ENCODE data around the gene GJB3.
A peak's percentile ranks its signal among the peaks of the same experiment; 100 is the strongest.

The GJB3 gene

DNA sequence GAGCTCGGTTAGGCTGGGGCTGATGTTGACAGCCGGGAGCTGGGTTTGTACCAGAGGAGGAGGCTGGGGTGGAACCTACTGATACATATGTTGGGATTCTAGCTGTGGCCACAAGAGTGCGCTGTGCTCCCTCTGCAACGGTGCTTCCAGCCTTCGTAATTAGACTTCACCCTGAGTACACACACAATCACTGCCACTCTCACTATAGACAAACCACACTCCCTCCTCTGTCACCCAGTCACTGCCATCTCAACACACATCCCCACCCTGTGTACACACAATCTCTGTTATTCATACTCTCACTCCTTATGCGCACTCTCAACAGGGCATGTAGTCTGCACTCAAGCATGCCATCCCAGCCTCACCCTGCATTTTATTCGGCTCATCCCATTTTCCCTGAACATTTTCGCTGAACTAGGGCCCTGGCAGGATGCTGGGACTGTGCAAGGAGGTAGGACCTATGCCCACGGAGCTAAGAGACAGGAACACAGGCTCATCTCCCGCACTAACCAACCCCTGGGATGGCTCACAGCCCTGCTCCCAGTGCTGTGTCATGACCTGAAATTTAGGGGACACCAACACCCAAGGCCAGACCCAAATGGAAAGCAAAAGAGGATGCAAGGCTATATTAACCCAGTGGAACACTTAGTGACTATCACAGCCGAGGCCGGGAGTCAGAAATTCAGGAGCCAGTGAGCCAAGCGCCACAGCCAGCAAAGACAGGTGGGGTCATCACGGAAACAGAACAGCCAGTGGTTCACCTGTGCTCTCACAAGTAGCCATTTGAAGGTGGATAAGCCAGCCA is 5.7 kb downstream of the GJB3 start:
- no peaks in the 10 kb centered on the region for H3K36me3 ChIP-seq (ENCODE audit: insufficient read depth, low read length)
- H3K4me1 ChIP-seq (ENCODE audit: insufficient read depth, low read length): 0 out of 2 replicates have a peak, but pooled peaks cover 6% of the 10 kb centered on the region
- peaks cover 19% of the 10 kb centered on the region for H3K27me3 ChIP-seq (ENCODE audit: insufficient read depth, low read length)
- no peaks in the 10 kb centered on the region for H3K9me3 ChIP-seq (ENCODE audit: insufficient read depth, low read depth, low read length)
- no peak overlapping the region for H3K27ac ChIP-seq (ENCODE audit: low read depth, low read length)
- WGBS: 56% methylated on average over 14 of the region's 14 CpGs
- H3K4me3 ChIP-seq (ENCODE audit: low read length): no peak overlapping the region
- H3K9ac ChIP-seq (ENCODE audit: low read depth, low read length): no peak overlapping the region

DNA sequence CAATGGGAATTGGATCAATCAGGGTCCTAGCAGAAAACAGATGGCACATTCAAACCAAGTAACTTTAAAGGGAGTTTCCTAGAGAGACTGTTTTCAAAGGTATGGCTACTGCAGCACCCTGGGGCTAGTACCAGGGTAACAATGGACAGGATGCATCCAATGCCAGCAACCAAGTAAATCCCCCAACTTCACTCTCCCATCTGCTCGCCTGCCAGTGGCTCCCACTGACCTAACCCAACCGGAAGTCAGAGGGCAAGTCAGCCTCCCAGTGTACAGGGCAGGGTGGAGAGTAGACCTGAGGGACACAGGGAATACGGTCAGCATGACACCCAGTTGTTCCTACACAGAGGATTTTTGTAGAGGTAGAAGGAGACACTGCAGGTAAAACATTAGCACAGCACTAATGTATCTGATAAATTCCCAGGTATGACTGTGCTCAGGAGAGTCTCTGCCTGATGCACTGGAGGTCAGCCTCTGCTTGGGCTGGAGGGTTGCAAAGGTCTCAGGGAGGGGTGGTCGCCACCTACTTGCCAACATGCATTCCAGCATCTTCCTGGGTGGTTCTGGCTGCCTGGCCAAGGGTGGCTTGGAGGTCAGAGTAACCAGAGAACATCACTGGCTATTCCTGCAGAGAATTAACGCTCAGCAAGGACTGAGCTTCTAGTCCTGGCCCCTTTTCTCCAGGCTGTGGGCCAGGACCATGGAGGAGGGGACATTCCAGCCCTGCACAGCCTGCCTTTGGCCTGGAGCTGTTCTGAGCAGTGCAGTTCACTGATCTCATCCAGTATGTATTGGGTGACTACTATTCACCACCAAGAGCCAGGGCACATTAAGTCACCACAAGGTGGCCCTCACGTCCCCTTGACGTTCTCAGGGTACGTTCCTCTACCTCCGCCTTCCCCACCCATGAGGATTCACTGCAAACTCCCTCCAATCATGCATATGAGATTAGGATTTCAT is 6.7 kb downstream of the GJB3 start:
- peaks cover 18% of the 10 kb centered on the region for H3K27me3 ChIP-seq (ENCODE audit: insufficient read depth, low read length)
- H3K4me3 ChIP-seq (ENCODE audit: low read length): no peak overlapping the region
- 61% methylated on average over 9 of the region's 9 CpGs for WGBS
- H3K9me3 ChIP-seq (ENCODE audit: insufficient read depth, low read depth, low read length): no peaks in the 10 kb centered on the region
- no peaks in the 10 kb centered on the region for H3K36me3 ChIP-seq (ENCODE audit: insufficient read depth, low read length)
- H3K27ac ChIP-seq (ENCODE audit: low read depth, low read length): no peak overlapping the region
- no peak overlapping the region for H3K9ac ChIP-seq (ENCODE audit: low read depth, low read length)
- peaks cover 5% of the 10 kb centered on the region; the same call in 1 of the 2 replicates for H3K4me1 ChIP-seq (ENCODE audit: insufficient read depth, low read length)

DNA sequence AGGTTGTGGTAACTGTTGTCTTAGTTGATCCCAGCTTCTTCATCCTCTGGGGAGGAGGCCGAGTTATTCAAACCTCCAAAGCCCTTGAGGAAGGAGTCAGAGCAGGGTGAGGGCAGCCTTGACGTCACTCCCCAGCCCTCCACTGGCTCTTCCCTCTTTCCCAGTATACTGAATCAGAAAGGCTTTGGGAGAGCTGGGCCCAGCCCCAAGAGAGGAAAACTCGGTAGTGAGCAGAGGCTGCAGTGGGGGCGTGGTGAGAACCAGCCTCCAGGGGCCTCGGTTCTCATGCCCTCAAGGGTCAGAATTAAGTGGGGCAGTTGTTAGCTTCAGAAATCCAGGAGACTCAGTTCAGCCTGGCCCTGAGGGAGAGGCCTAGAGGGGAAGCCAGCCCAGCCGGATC is 10.0 kb downstream of the GJB3 start:
- Histone ChIP-seq H3K9ac (ENCODE audit: low read depth, low read length) (no peak overlapping the region), H3K4me1 (ENCODE audit: insufficient read depth, low read length) (peaks cover 5% of the 10 kb centered on the region; the same call in 1 of the 2 replicates)
- 81% methylated on average over 6 of the region's 6 CpGs for WGBS

DNA sequence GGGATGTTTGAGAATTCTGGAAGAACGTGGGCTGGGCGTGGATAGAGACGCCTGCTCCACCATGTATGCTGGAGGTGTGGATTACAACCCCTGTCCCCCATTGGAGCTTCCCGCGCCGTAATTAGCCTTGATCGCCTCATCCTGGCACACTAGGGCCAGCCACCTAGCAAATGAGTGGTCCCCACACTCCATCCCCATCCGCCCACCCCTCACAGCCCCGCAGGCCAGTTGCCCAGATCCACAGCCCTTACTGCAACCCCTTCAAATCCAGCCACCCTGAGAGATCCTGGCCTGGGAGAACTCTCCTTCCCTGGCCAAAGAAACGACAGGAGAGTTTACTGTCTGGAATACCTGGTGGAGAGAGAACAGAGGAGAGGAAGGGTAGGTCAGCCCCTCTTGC is 11.4 kb downstream of the GJB3 start:
- H3K9ac ChIP-seq (ENCODE audit: low read depth, low read length): no peak overlapping the region; the same call in 1 of the 2 replicates
- peaks cover 15% of the 10 kb centered on the region for H3K4me1 ChIP-seq (ENCODE audit: insufficient read depth, low read length)
- 78% methylated on average over 9 of the region's 10 CpGs for WGBS
- H3K27ac ChIP-seq (ENCODE audit: low read depth, low read length): no peak overlapping the region
- H3K27me3 ChIP-seq (ENCODE audit: insufficient read depth, low read length): peaks cover 30% of the 10 kb centered on the region
- H3K9me3 ChIP-seq (ENCODE audit: insufficient read depth, low read depth, low read length): no peaks in the 10 kb centered on the region
- peak overlapping the region; percentile 50 for H3K4me3 ChIP-seq (ENCODE audit: low read length)
- no peaks in the 10 kb centered on the region for H3K36me3 ChIP-seq (ENCODE audit: insufficient read depth, low read length)

More for the DNA sequence above, 10.0 kb downstream of the GJB3 start:
- no peaks in the 10 kb centered on the region for H3K9me3 ChIP-seq (ENCODE audit: insufficient read depth, low read depth, low read length)
- no peak overlapping the region for H3K27ac ChIP-seq (ENCODE audit: low read depth, low read length)
- H3K27me3 ChIP-seq (ENCODE audit: insufficient read depth, low read length): peaks cover 30% of the 10 kb centered on the region
- no peak overlapping the region for H3K4me3 ChIP-seq (ENCODE audit: low read length)
- H3K36me3 ChIP-seq (ENCODE audit: insufficient read depth, low read length): no peaks in the 10 kb centered on the region

DNA sequence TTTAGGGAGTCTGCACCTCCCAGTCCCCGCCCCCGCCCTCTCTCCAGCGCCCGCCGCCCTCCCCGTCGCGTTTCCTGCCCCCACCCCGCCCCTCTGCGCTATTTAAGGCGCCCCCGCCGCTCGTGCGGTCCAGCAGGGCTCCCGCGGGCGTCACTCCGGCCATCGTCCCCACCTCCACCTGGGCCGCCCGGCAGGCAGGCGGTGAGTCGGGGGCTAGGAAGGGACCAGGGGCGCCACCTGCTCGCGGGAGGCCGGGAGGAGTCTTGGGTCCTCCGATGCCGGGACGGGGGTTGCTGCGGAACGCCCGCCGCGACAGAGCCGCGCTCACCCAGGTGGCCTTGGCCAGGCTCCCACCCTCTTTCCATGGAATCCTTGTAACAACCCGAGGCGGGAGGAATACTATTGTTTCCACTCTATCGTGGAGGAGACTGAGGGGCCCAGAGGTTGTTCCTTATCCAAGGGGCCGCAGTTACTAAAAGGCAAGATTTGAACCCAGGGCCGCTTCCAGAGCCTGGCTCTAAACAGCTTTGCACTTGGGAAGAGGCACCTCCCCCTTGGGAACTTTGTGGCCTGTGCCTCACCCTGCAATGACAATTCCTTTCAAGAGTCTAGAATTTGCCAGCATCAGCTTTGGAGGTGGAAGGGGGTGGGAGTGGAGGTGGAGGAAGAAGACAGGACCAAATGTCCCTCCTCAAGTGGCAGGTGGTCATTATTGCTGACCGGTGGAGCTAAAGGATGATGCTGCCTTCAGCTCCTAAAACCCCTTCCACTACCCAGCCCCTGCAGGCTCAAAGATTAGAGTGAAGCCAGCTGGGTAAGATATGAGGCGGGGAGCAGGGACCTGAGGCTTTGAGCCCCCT is 12.1 kb downstream of the GJB3 start, which contains the start of gene GJA4:
Gene GJA4, plus strand, starts transcription at position 132 of the 860 bp plus-strand sequence. CDS start 1,215 bp downstream, outside the sequence.
- H3K4me1 ChIP-seq (ENCODE audit: insufficient read depth, low read length): peaks cover 15% of the 10 kb centered on the region
- peak within 1 kb of the TSS; percentile 50 for H3K4me3 ChIP-seq (ENCODE audit: low read length)
- H3K9ac ChIP-seq (ENCODE audit: low read depth, low read length): peak within 1 kb of the TSS; percentile 32; the same call in 1 of the 2 replicates
- no peaks in the 10 kb centered on the region for H3K9me3 ChIP-seq (ENCODE audit: insufficient read depth, low read depth, low read length)
- peaks cover 30% of the 10 kb centered on the region for H3K27me3 ChIP-seq (ENCODE audit: insufficient read depth, low read length)
- no peak within 1 kb of the TSS for H3K27ac ChIP-seq (ENCODE audit: low read depth, low read length)
- no peaks in the 10 kb centered on the region for H3K36me3 ChIP-seq (ENCODE audit: insufficient read depth, low read length)
- 10% methylated on average over 37 of the region's 45 CpGs for whole genome bisulfite sequencing

DNA sequence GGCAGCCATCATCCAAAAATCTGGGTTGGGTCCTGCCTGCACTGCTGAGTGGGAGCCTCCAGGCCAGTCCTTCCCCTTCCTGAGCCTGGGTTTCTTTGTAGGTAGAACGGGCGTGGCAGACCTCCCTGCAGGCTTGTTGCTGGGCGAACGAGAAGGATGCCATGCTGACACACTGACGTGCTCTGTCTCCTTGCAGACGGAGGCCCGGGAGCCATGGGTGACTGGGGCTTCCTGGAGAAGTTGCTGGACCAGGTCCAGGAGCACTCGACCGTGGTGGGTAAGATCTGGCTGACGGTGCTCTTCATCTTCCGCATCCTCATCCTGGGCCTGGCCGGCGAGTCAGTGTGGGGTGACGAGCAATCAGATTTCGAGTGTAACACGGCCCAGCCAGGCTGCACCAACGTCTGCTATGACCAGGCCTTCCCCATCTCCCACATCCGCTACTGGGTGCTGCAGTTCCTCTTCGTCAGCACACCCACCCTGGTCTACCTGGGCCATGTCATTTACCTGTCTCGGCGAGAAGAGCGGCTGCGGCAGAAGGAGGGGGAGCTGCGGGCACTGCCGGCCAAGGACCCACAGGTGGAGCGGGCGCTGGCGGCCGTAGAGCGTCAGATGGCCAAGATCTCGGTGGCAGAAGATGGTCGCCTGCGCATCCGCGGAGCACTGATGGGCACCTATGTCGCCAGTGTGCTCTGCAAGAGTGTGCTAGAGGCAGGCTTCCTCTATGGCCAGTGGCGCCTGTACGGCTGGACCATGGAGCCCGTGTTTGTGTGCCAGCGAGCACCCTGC is 13.2 kb downstream of the GJB3 start:
- peaks cover 30% of the 10 kb centered on the region for H3K27me3 ChIP-seq (ENCODE audit: insufficient read depth, low read length)
- H3K4me1 ChIP-seq (ENCODE audit: insufficient read depth, low read length): peaks cover 15% of the 10 kb centered on the region
- no peak overlapping the region for H3K27ac ChIP-seq (ENCODE audit: low read depth, low read length)
- WGBS: 95% methylated on average over 40 of the region's 40 CpGs
- H3K36me3 ChIP-seq (ENCODE audit: insufficient read depth, low read length): no peaks in the 10 kb centered on the region
- no peaks in the 10 kb centered on the region for H3K9me3 ChIP-seq (ENCODE audit: insufficient read depth, low read depth, low read length)
- H3K4me3 ChIP-seq (ENCODE audit: low read length): no peak overlapping the region
- no peak overlapping the region for H3K9ac ChIP-seq (ENCODE audit: low read depth, low read length)

DNA sequence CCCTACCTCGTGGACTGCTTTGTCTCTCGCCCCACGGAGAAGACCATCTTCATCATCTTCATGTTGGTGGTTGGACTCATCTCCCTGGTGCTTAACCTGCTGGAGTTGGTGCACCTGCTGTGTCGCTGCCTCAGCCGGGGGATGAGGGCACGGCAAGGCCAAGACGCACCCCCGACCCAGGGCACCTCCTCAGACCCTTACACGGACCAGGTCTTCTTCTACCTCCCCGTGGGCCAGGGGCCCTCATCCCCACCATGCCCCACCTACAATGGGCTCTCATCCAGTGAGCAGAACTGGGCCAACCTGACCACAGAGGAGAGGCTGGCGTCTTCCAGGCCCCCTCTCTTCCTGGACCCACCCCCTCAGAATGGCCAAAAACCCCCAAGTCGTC is 13.8 kb downstream of the GJB3 start:
- H3K9me3 ChIP-seq (ENCODE audit: insufficient read depth, low read depth, low read length): no peaks in the 10 kb centered on the region
- no peak overlapping the region for H3K9ac ChIP-seq (ENCODE audit: low read depth, low read length)
- H3K4me1 ChIP-seq (ENCODE audit: insufficient read depth, low read length): peaks cover 15% of the 10 kb centered on the region
- 92% methylated on average over 12 of the region's 12 CpGs for WGBS
- no peak overlapping the region for H3K4me3 ChIP-seq (ENCODE audit: low read length)
- H3K27me3 ChIP-seq (ENCODE audit: insufficient read depth, low read length): peaks cover 30% of the 10 kb centered on the region
- no peaks in the 10 kb centered on the region for H3K36me3 ChIP-seq (ENCODE audit: insufficient read depth, low read length)
- H3K27ac ChIP-seq (ENCODE audit: low read depth, low read length): no peak overlapping the region

DNA sequence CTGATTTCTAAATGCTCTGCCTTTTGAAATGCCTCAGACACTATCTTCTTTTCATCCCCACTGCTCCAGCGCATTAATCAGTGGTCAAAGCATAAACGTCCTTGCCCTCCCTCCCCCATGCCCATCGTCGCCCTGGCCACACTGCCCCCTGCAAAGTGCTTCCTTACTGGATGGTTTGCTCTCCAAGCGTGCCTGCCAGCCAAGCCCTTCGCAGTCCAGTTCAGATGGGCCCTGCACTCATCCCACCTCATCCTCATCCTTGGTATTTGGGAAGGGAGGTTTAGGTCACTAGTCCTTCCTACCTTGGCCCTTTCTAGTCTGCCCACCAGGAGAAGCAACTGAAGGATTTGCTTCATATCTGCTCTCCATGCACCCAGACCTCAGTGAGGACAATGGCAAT is 14.9 kb downstream of the GJB3 start:
- WGBS: 87% methylated on average over 6 of the region's 6 CpGs
- peaks cover 15% of the 10 kb centered on the region for H3K4me1 ChIP-seq (ENCODE audit: insufficient read depth, low read length)
- H3K36me3 ChIP-seq (ENCODE audit: insufficient read depth, low read length): no peaks in the 10 kb centered on the region
- no peak overlapping the region for H3K4me3 ChIP-seq (ENCODE audit: low read length)
- no peaks in the 10 kb centered on the region for H3K9me3 ChIP-seq (ENCODE audit: insufficient read depth, low read depth, low read length)
- H3K27me3 ChIP-seq (ENCODE audit: insufficient read depth, low read length): peaks cover 30% of the 10 kb centered on the region
- H3K27ac ChIP-seq (ENCODE audit: low read depth, low read length): no peak overlapping the region
- no peak overlapping the region for H3K9ac ChIP-seq (ENCODE audit: low read depth, low read length)

DNA sequence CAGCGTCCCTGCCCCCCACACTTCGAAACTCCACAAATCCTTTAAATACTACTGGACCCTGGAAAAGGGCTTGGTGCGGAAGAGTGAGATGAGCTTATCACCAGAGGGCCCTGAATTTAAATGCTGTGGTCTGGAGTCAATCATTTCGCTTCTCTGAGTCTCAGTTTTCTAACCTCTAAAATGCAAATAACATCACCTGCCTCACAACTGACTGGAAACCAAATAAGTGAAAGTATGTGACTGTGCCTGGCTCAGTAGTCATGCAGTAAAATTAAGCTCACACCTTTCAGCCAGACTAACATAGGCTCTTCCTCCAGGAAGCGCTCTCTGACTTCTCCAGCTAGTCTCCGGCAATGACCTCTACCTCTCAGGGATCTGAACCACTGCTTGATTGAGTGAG is 16.0 kb downstream of the GJB3 start:
- peaks cover 15% of the 10 kb centered on the region for H3K4me1 ChIP-seq (ENCODE audit: insufficient read depth, low read length)
- no peaks in the 10 kb centered on the region for H3K36me3 ChIP-seq (ENCODE audit: insufficient read depth, low read length)
- no peak overlapping the region for H3K9ac ChIP-seq (ENCODE audit: low read depth, low read length)
- no peaks in the 10 kb centered on the region for H3K9me3 ChIP-seq (ENCODE audit: insufficient read depth, low read depth, low read length)
- WGBS: 80% methylated on average over 6 of the region's 6 CpGs
- H3K27me3 ChIP-seq (ENCODE audit: insufficient read depth, low read length): peaks cover 22% of the 10 kb centered on the region
- H3K27ac ChIP-seq (ENCODE audit: low read depth, low read length): no peak overlapping the region
- no peak overlapping the region for H3K4me3 ChIP-seq (ENCODE audit: low read length)

DNA sequence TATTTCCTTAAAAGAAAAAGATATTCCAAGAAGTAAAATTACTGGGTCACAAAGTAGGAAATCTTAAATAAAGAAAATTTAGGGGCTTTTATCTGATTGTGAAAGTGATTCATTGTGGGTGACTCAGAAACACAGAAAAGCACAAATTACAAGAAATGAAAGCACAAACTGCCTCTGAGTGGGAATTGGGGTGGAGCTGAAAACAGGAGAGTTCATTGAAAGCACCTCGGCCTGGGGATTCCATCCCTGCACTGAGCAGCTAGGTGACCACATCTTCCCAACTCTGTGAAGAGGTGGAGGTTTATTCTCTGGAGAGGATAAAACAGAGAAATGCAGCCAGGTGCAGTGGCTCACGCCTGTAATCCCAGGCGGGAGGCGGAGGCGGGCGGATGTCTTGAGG is 19.2 kb downstream of the GJB3 start:
- H3K9me3 ChIP-seq (ENCODE audit: insufficient read depth, low read depth, low read length): 0 out of 2 replicates have a peak, but pooled peaks cover 4% of the 10 kb centered on the region

More for the DNA sequence above, 19.2 kb downstream of the GJB3 start:
- no peaks in the 10 kb centered on the region for H3K36me3 ChIP-seq (ENCODE audit: insufficient read depth, low read length)
- H3K9ac ChIP-seq (ENCODE audit: low read depth, low read length): no peak overlapping the region
- peaks cover 3% of the 10 kb centered on the region; the same call in 1 of the 2 replicates for H3K27me3 ChIP-seq (ENCODE audit: insufficient read depth, low read length)
- WGBS: 97% methylated on average over 6 of the region's 6 CpGs
- H3K4me3 ChIP-seq (ENCODE audit: low read length): no peak overlapping the region
- no peak overlapping the region for H3K27ac ChIP-seq (ENCODE audit: low read depth, low read length)
- H3K4me1 ChIP-seq (ENCODE audit: insufficient read depth, low read length): peaks cover 10% of the 10 kb centered on the region; the same call in 1 of the 2 replicates

Measured in HUES64 (cell line).